Smooth muscle cell (in vitro differentiated cells): ENCODE measurements around the gene RIPPLY3. TPM values are rescaled to one million over a fixed set of nuclear protein-coding genes. Genes with fewer than 3 reads are reported as not detected.

Experiments
- DNase-seq: peaks from one replicate; lab custom pipeline; 2025; ENCODE audit not compliant: unreplicated experiment; lab: John Stamatoyannopoulos, UW
- H2AFZ ChIP-seq: fragments of 200-600 bp; sonication (generic); 2 replicates; pipeline ENCODE4 v1.6.0; 2016; ENCODE audit warnings: antibody characterized with exemption, low read depth, mild to moderate bottlenecking
- H3F3A ChIP-seq: fragments of 200-600 bp; sonication (generic); 2 replicates; pipeline ENCODE4 v1.6.0; 2017; ENCODE audit warnings: antibody characterized with exemption, low read depth
- H3K27ac ChIP-seq: fragments of 200-600 bp; sonication (generic); 2 replicates; pipeline ENCODE4 v1.5.1; 2016; ENCODE audit warnings: low read depth, mild to moderate bottlenecking
- H3K27me3 ChIP-seq: fragments of 200-600 bp; sonication (generic); 2 replicates; pipeline ENCODE4 v1.6.1; 2016; ENCODE audit warnings: low read depth, mild to moderate bottlenecking
- H3K36me3 ChIP-seq: fragments of 200-600 bp; sonication (generic); 2 replicates; pipeline ENCODE4 v1.5.1; 2016; ENCODE audit warnings: low read depth
- H3K4me1 ChIP-seq: fragments of 200-600 bp; sonication (generic); 2 replicates; pipeline ENCODE4 v1.5.1; 2016; ENCODE audit warnings: low read depth
- H3K4me2 ChIP-seq: fragments of 200-600 bp; sonication (generic); 2 replicates; pipeline ENCODE4 v1.6.0; 2016; ENCODE audit warnings: mild to moderate bottlenecking
- H3K4me3 ChIP-seq: fragments of 200-600 bp; sonication (generic); 2 replicates; pipeline ENCODE4 v1.5.1; 2016; ENCODE audit warnings: mild to moderate bottlenecking
- H3K79me2 ChIP-seq: fragments of 200-600 bp; sonication (generic); 2 replicates; pipeline ENCODE4 v1.6.0; 2016; ENCODE audit warnings: low read depth, mild to moderate bottlenecking
- H3K9ac ChIP-seq: fragments of 200-600 bp; sonication (generic); 2 replicates; pipeline ENCODE4 v1.6.0; 2016; ENCODE audit warnings: low read depth
- H3K9me3 ChIP-seq: fragments of 200-600 bp; sonication (generic); replicated peaks from 2 replicates; pipeline ENCODE4 v1.5.1; 2016; ENCODE audit warnings: low read depth
- H4K20me1 ChIP-seq: fragments of 200-600 bp; sonication (generic); 2 replicates; pipeline ENCODE4 v1.6.0; 2016; ENCODE audit warnings: low read depth
- CTCF ChIP-seq: fragments of 200-600 bp; sonication (generic); IDR thresholded peaks from 2 replicates; pipeline ENCODE4 v1.5.1; 2017; ENCODE audit warnings: borderline replicate concordance, mild to moderate bottlenecking, antibody characterized with exemption; ENCODE audit not compliant: insufficient read depth, poor library complexity, severe bottlenecking
- WGBS: methylation state at CpG from one replicate; pipeline ENCODE4 v1.1.7; 2016; ENCODE audit warnings: low lambda C conversion rate; 5-methylcytosine and 5-hydroxymethylcytosine counted together
- polyA plus RNA-seq: library from polyadenylated mRNA; unstranded; fragments of >200 nt; fragmentation: Nextera tagmentation; extraction: Ambion mirVana; gene quantifications from 2 replicates; pipeline ENCODE4 v1.2.1, GENCODE V29; 2016
- total RNA-seq: library from RNA; depleted of rRNA; stranded (reverse); fragments of >200 nt; gene quantifications from 2 replicates; pipeline ENCODE4 v1.2.3, GENCODE V29; 2014

Gene RIPPLY3
- total and polyA plus RNA-seq, 2 experiments from 2014 or later, result not detected

- Histone ChIP-seq H3K27me3 (no peaks in the 10 kb centered on the region), H3K4me1 (peaks cover 2% of the 10 kb centered on the region), H3K27ac (peak overlapping the region; percentile 79), H3K4me3 (peak overlapping the region; percentile 78), H2AFZ (peak overlapping the region; percentile 72), H3K9me3 (no peaks in the 10 kb centered on the region), H3K4me2 (peak overlapping the region; percentile 97), H3K36me3 (no peaks in the 10 kb centered on the region), H3K79me2 (no peaks in the 10 kb centered on the region), H3K9ac (peak overlapping the region; percentile 90), H4K20me1 (no peaks in the 10 kb centered on the region), H3F3A (peaks cover 6% of the 10 kb centered on the region)
- no peak for TF ChIP-seq CTCF
- DNase-seq, result no peak
- WGBS, result 42% methylated on average over 10 of the region's 10 CpGs
These were observed 40.8 kb upstream of the RIPPLY3 start for GRCh38 chr21:36965720-36966065.

GRCh38 chr21:36966066-36966820 lies 40.3 kb upstream of the RIPPLY3 start, which contains the start of gene HLCS:
HLCS (minus strand) TSS chr21:36966669; CDS start chr21:36966638, 31 bp downstream.
- DNase-seq, result peak; percentile 47
- H3K79me2 ChIP-seq, result no peaks in the 10 kb centered on the region
- no peaks in the 10 kb centered on the region for H4K20me1 ChIP-seq
- H3K4me1 ChIP-seq, result peaks cover 2% of the 10 kb centered on the region
- H3K4me2 ChIP-seq, result peak within 1 kb of the TSS; percentile 97
- peak within 1 kb of the TSS; percentile 90 for H3K9ac ChIP-seq
- peak within 1 kb of the TSS; percentile 72 for H2AFZ ChIP-seq
- 1% methylated on average over 24 of the region's 101 CpGs for WGBS
- no peak for TF ChIP-seq CTCF
- no peaks in the 10 kb centered on the region for H3K9me3 ChIP-seq
- H3K27me3 ChIP-seq, result no peaks in the 10 kb centered on the region
- H3F3A ChIP-seq, result peaks cover 6% of the 10 kb centered on the region
- H3K27ac ChIP-seq, result peak within 1 kb of the TSS; percentile 79
- H3K4me3 ChIP-seq, result peak within 1 kb of the TSS; percentile 78
- H3K36me3 ChIP-seq, result no peaks in the 10 kb centered on the region

GRCh38 chr21:36966821-36967768 lies 39.4 kb upstream of the RIPPLY3 start:
- Histone ChIP-seq H2AFZ (peak overlapping the region; percentile 72), H3K27me3 (no peaks in the 10 kb centered on the region), H3K9me3 (no peaks in the 10 kb centered on the region), H3K36me3 (no peaks in the 10 kb centered on the region), H3K27ac (peak overlapping the region; percentile 48), H3K4me3 (peak overlapping the region; percentile 78), H4K20me1 (no peaks in the 10 kb centered on the region), H3K9ac (peak overlapping the region; percentile 41), H3K4me2 (peak overlapping the region; percentile 97), H3K79me2 (no peaks in the 10 kb centered on the region), H3K4me1 (peaks cover 2% of the 10 kb centered on the region), H3F3A (peaks cover 6% of the 10 kb centered on the region)
- WGBS, result 37% methylated on average over 11 of the region's 34 CpGs
- no peak for TF ChIP-seq CTCF
- no peak for DNase-seq
